GM12878 (cell line): ENCODE data around the gene PITPNM1. TPM values are rescaled to one million over a fixed set of nuclear protein-coding genes. Genes with fewer than 3 reads are reported as not detected.

ENCODE experiments used
- BACH1 ChIP-seq: fragments of 450-650 bp; IDR thresholded peaks from 2 replicates; pipeline ENCODE4 v1.6.1; 2017; ENCODE audit warnings: mild to moderate bottlenecking, borderline replicate concordance
- BCL11A ChIP-seq: IDR thresholded peaks from 2 replicates; pipeline ENCODE4 v1.6.1; 2011; ENCODE audit warnings: low read depth, low read length
- CHD4 ChIP-seq: fragments of 200-600 bp; sonication (generic); IDR thresholded peaks from 2 replicates; pipeline ENCODE4 v1.6.1; 2016; ENCODE audit warnings: mild to moderate bottlenecking
- ESRRA ChIP-seq: IDR thresholded peaks from 2 replicates; pipeline ENCODE4 v1.6.1; 2012; ENCODE audit warnings: mild to moderate bottlenecking, low read length, improper control_type of control experiment
- GABPA ChIP-seq: IDR thresholded peaks from 2 replicates; pipeline ENCODE4 v1.6.1; 2014; ENCODE audit warnings: antibody characterized with exemption, low read depth, mild to moderate bottlenecking, inconsistent platforms
- JUNB ChIP-seq: IDR thresholded peaks from 2 replicates; pipeline ENCODE4 v1.6.1; 2016; ENCODE audit warnings: antibody characterized with exemption, mild to moderate bottlenecking
- KDM1A ChIP-seq: fragments of 200-600 bp; sonication (generic); IDR thresholded peaks from 2 replicates; pipeline ENCODE4 v1.6.1; 2016; ENCODE audit warnings: borderline replicate concordance
- MTA2 ChIP-seq: fragments of 450-650 bp; IDR thresholded peaks from 2 replicates; pipeline ENCODE4 v1.6.1; 2016; ENCODE audit warnings: low read depth, mild to moderate bottlenecking, moderate library complexity
- MYC ChIP-seq: IDR thresholded peaks from 2 replicates; pipeline ENCODE4 v1.6.1; 2011; ENCODE audit warnings: mild to moderate bottlenecking, low read length, moderate library complexity, inconsistent platforms; ENCODE audit not compliant: insufficient read depth, insufficient replicate concordance, insufficient read length, severe bottlenecking
- NFYB ChIP-seq: IDR thresholded peaks from 2 replicates; pipeline ENCODE4 v1.6.1; 2011; ENCODE audit warnings: low read depth, mild to moderate bottlenecking, low read length, improper control_type of control experiment, moderate library complexity; ENCODE audit not compliant: insufficient read depth
- NR2F1 ChIP-seq: fragments of 450-650 bp; conservative IDR thresholded peaks from 2 replicates; pipeline ENCODE4 v1.6.1; 2017; ENCODE audit warnings: mild to moderate bottlenecking
- POLR2AphosphoS2 ChIP-seq: IDR thresholded peaks from 2 replicates; pipeline ENCODE4 v1.6.1; 2011; ENCODE audit warnings: low read depth, mild to moderate bottlenecking, low read length, improper control_type of control experiment, moderate library complexity
- POU2F2 ChIP-seq: IDR thresholded peaks from 3 replicates; pipeline ENCODE4 v1.6.1; 2011; ENCODE audit warnings: low read depth, mild to moderate bottlenecking, low read length, borderline replicate concordance
- RB1 ChIP-seq: fragments of 450-650 bp; formaldehyde crosslinking; IDR thresholded peaks from 2 replicates; pipeline ENCODE4 v1.6.1; 2017; ENCODE audit warnings: mild to moderate bottlenecking, borderline replicate concordance
- SMAD1 ChIP-seq: fragments of 450-650 bp; IDR thresholded peaks from 2 replicates; pipeline ENCODE4 v1.6.1; 2018; ENCODE audit warnings: mild to moderate bottlenecking, low read depth; ENCODE audit not compliant: partially characterized antibody
- SP1 ChIP-seq: IDR thresholded peaks from one replicate; pipeline ENCODE4 v1.6.1; 2011; ENCODE audit warnings: low read depth, low read length
- STAT1 ChIP-seq: fragments of 450-650 bp; conservative IDR thresholded peaks from 2 replicates; pipeline ENCODE4 v1.6.1; 2014; ENCODE audit warnings: antibody characterized with exemption, mild to moderate bottlenecking
- SUZ12 ChIP-seq: fragments of 200-600 bp; sonication (generic); IDR thresholded peaks from one replicate; pipeline ENCODE4 v1.6.1; 2018; ENCODE audit warnings: antibody characterized with exemption, mild to moderate bottlenecking; ENCODE audit not compliant: unreplicated experiment
- TAF1 ChIP-seq: IDR thresholded peaks from 2 replicates; pipeline ENCODE4 v1.6.1; 2011; ENCODE audit warnings: mild to moderate bottlenecking, low read depth, low read length, borderline replicate concordance
- TARDBP ChIP-seq: IDR thresholded peaks from 2 replicates; pipeline ENCODE4 v1.6.1; 2016; ENCODE audit warnings: borderline replicate concordance
- ZNF207 ChIP-seq: fragments of 450-650 bp; IDR thresholded peaks from 2 replicates; pipeline ENCODE4 v1.6.1; 2014; ENCODE audit warnings: antibody characterized with exemption, mild to moderate bottlenecking, borderline replicate concordance
- ZNF217 ChIP-seq: fragments of 450-650 bp; IDR thresholded peaks from 2 replicates; pipeline ENCODE4 v1.6.1; 2017; ENCODE audit warnings: antibody characterized with exemption, mild to moderate bottlenecking
- polyA plus RNA-seq, 11 experiments: library from polyadenylated mRNA; depleted of rRNA in 4 of 11; unstranded in 6 of 11; stranded (reverse) in 5 of 11; fragments of >200 nt; fragmentation: Nextera tagmentation in 4 of 11; fragmentation: Illumina TruSeq in 1 of 11; extraction: Ambion mirVana in 4 of 11; extraction: Trizol in 1 of 11; gene quantifications; 1 replicate in 1 of 11; 2 replicates in 10 of 11; pipeline versions ENCODE4 v1.2.1 to v1.2.3, GENCODE V29; 2011 to 2016; ENCODE audit warnings: inconsistent platforms in 2 of 11, missing spikeins in 2 of 11, low read depth in 1 of 11
- total RNA-seq, 4 experiments: library from RNA; depleted of rRNA in 3 of 4; stranded (reverse); fragments of >200 nt in 3 of 4; fragmentation: Illumina TruSeq in 1 of 4; extraction: Trizol in 1 of 4; gene quantifications; 2 replicates each; pipeline versions ENCODE4 v1.2.1 to v1.2.3, GENCODE V29; 2013 to 2021
- TF ChIP-seq, protein P1 (sequence below): fragments of 450-650 bp; formaldehyde crosslinking; IDR thresholded peaks from 2 replicates; pipeline ENCODE4 v1.4.0; 2022; ENCODE audit warnings: mild to moderate bottlenecking, moderate library complexity
- TF ChIP-seq, protein P2 (sequence below): IDR thresholded peaks from 2 replicates; pipeline ENCODE4 v1.6.1; 2011; ENCODE audit warnings: low read depth, mild to moderate bottlenecking, low read length, moderate library complexity, borderline replicate concordance; ENCODE audit errors: extremely low read depth
- TF ChIP-seq, protein P3 (sequence below): IDR thresholded peaks from 2 replicates; pipeline ENCODE4 v1.6.1; 2011; ENCODE audit warnings: borderline replicate concordance, low read depth, mild to moderate bottlenecking, moderate library complexity, low read length; ENCODE audit not compliant: insufficient read depth, poor library complexity, severe bottlenecking
- TF ChIP-seq, protein P4 (sequence below), 3 experiments: IDR thresholded peaks in 2 of 3; conservative IDR thresholded peaks in 1 of 3; 2 replicates each; pipeline ENCODE4 v1.5.1; 2011; ENCODE audit warnings: low read depth in 3 of 3, low read length in 3 of 3, mild to moderate bottlenecking in 3 of 3, control low read depth in 2 of 3, moderate library complexity in 2 of 3, inconsistent platforms in 1 of 3, mixed read lengths in 1 of 3; ENCODE audit not compliant: control insufficient read depth in 2 of 3, insufficient read depth in 1 of 3; ENCODE audit errors: extremely low read depth in 1 of 3

Gene PITPNM1
- total and polyA plus RNA-seq, 10 of the 15 experiments (the other 5 are each of a cell fraction or from before 2014, with no cell fraction given) = 0.11 to 56.8 (median 16.5) TPM

DNA sequence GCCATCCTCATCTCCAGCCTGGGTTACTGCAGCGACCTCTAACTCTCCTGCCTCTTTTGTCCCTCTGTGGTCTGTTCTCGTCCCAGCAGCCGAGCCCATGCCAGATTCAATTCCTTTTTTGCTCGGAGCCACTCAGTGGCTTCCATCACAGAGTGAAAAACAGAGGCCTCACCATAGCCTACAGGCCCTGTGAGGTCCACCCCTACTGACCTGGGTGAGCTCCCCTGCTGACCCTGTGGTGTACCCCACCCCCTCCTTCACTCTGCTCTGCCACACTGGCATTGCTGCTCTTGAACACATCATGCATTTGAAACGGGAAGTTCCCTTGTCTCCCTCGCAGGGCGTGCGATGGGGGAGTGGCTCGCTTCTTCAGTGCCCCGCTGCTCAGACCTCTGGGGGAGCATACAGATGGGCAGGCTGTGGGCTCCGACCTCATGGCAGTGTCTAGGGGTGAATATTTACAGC lies 20.3 kb downstream of the PITPNM1 start (continued):
- TF ChIP-seq, protein P1, sequence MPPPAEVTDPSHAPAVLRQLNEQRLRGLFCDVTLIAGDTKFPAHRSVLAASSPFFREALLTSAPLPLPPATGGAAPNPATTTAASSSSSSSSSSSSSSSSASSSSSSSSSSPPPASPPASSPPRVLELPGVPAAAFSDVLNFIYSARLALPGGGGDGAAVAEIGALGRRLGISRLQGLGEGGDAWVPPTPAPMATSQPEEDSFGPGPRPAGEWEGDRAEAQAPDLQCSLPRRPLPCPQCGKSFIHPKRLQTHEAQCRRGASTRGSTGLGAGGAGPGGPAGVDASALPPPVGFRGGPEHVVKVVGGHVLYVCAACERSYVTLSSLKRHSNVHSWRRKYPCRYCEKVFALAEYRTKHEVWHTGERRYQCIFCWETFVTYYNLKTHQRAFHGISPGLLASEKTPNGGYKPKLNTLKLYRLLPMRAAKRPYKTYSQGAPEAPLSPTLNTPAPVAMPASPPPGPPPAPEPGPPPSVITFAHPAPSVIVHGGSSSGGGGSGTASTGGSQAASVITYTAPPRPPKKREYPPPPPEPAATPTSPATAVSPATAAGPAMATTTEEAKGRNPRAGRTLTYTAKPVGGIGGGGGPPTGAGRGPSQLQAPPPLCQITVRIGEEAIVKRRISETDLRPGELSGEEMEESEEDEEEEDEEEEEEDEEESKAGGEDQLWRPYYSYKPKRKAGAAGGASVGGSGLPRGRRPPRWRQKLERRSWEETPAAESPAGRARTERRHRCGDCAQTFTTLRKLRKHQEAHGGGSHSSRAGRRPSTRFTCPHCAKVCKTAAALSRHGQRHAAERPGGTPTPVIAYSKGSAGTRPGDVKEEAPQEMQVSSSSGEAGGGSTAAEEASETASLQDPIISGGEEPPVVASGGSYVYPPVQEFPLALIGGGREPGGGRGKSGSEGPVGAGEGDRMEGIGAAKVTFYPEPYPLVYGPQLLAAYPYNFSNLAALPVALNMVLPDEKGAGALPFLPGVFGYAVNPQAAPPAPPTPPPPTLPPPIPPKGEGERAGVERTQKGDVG (CRISPR knock-in tag) = no peak
- peak; percentile 52; the same call in 1 of the 3 replicates for TF ChIP-seq POU2F2
- TF ChIP-seq, protein P2, sequence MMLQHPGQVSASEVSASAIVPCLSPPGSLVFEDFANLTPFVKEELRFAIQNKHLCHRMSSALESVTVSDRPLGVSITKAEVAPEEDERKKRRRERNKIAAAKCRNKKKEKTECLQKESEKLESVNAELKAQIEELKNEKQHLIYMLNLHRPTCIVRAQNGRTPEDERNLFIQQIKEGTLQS = no peak
- no peak for TF ChIP-seq KDM1A
- no peak; the same call in 1 of the 2 replicates for TF ChIP-seq BACH1
- TF ChIP-seq, protein P3, sequence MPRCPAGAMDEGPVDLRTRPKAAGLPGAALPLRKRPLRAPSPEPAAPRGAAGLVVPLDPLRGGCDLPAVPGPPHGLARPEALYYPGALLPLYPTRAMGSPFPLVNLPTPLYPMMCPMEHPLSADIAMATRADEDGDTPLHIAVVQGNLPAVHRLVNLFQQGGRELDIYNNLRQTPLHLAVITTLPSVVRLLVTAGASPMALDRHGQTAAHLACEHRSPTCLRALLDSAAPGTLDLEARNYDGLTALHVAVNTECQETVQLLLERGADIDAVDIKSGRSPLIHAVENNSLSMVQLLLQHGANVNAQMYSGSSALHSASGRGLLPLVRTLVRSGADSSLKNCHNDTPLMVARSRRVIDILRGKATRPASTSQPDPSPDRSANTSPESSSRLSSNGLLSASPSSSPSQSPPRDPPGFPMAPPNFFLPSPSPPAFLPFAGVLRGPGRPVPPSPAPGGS = peak; percentile 29
- no peak for TF ChIP-seq GABPA
- no peak for TF ChIP-seq NFYB
- no peak for TF ChIP-seq ZNF207
- no peak for TF ChIP-seq SUZ12
- TF ChIP-seq SMAD1 = no peak
- peak; percentile 22; the same call in 1 of the 2 replicates for TF ChIP-seq STAT1
- no peak for TF ChIP-seq BCL11A
- no peak for TF ChIP-seq TAF1
- TF ChIP-seq, protein P4, sequence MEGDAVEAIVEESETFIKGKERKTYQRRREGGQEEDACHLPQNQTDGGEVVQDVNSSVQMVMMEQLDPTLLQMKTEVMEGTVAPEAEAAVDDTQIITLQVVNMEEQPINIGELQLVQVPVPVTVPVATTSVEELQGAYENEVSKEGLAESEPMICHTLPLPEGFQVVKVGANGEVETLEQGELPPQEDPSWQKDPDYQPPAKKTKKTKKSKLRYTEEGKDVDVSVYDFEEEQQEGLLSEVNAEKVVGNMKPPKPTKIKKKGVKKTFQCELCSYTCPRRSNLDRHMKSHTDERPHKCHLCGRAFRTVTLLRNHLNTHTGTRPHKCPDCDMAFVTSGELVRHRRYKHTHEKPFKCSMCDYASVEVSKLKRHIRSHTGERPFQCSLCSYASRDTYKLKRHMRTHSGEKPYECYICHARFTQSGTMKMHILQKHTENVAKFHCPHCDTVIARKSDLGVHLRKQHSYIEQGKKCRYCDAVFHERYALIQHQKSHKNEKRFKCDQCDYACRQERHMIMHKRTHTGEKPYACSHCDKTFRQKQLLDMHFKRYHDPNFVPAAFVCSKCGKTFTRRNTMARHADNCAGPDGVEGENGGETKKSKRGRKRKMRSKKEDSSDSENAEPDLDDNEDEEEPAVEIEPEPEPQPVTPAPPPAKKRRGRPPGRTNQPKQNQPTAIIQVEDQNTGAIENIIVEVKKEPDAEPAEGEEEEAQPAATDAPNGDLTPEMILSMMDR (IDR thresholded peaks at IDR 0.05 in 2 of 3, conservative IDR thresholded peaks at IDR 0.05 in 1 of 3; ENCODE audit: control insufficient read depth in 2 of 3, extremely low read depth in 1 of 3, insufficient read depth in 1 of 3, low read depth in 3 of 3, low read length in 3 of 3) = no peak
- no peak for TF ChIP-seq JUNB
- peak; percentile 85 for TF ChIP-seq NR2F1
- TF ChIP-seq MYC = no peak
- TF ChIP-seq ZNF217 = no peak
- TF ChIP-seq ESRRA = no peak
- TF ChIP-seq RB1 = 0 out of 2 replicates have a peak, but pooled peaks have one; percentile 37
- no peak for TF ChIP-seq POLR2AphosphoS2
- TF ChIP-seq SP1 = peak; percentile 35
- TF ChIP-seq MTA2 = peak; percentile 26; the same call in 1 of the 2 replicates
- no peak for TF ChIP-seq TARDBP
- TF ChIP-seq CHD4 = no peak
